GM19372 (cell line): ENCODE results near the gene SLIT3.

Experiments used
- ATAC-seq: cut with Tn5 transposase; IDR thresholded peaks from one replicate; pipeline ENCODE4 v1.9.1; 2021; ENCODE audit warnings: mild to moderate bottlenecking, low read depth, moderate library complexity; ENCODE audit not compliant: unreplicated experiment

SLIT3 gene

GRCh38 chr5:169272111-169272510 lies 28.8 kb downstream of the SLIT3 start:
- no peak for ATAC-seq

DNA sequence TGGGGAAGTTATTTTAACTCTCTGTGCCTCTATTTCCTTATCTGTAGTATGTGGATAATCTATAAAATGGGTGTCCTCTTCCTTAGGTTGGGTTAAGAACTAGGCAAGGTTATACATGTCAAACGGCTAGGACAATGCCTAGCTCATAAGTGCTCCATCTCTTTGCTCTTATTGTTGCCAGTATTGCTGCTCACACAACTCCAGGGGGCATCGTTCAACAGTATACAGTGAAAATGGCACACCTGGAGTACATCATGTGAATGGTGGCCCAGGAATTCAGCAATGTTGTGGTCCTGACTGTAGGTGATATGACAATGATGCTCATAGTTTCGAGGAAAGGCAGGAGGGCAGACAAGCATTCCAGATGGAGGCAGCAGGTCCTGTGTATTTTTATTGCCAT lies 30.1 kb downstream of the SLIT3 start:
- no peak for ATAC-seq

- ATAC-seq: no peak
Observed at GRCh38 chr5:169268019-169268418, 32.9 kb downstream of the SLIT3 start.

DNA sequence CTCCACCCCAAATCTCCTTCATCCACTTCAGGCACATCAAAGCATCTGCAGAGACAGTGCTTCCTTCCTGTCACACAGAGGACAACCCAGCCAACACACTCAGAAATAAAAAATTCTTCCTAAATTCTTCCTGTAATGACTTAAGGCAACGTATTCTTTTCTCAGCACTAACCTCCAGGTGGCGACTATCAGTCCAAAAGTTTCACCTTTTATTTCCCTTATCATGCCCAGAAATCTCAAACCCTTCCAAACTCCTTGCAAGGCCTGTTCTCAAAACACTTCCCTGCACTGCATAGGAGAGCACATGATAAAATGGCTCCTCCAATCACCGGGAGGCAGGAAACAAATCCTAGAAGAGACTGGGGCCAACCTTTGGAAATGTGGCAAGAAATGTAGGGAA lies 35.1 kb downstream of the SLIT3 start:
- no peak for ATAC-seq

GRCh38 chr5:169263591-169263990 lies 37.3 kb downstream of the SLIT3 start:
- no peak for ATAC-seq

DNA sequence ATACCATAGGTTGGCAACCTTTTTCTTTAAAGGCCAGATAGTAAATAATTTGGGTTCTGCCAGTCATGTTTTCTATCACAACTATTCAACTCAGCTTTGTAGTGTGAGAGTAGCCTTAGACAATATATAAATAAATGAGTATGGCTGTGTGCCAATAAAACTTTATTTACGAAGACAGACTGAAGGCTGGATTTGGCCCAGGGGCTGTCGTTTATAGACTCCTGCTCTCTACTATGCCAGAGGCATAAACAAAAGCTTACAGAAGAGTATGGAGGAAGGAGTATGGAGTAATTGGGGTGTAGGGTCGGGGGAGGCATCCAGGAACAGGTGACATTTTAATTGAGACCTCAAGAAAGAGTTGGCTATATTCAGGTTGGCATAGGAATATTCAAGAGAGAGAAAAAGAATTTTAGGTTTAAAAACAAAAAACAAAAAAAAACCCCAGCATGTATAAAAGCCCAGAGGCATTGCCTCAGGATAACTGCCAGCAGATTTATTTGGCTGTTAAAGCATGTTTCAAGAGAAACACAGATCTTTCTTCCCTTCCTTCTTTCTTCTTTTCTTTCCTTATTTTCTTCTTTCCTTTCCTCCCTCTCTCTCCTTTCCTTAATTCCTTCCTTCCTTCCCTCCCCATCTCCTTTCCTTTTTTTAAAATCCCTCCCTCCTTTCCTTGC lies 39.9 kb downstream of the SLIT3 start:
- ATAC-seq: no peak

DNA sequence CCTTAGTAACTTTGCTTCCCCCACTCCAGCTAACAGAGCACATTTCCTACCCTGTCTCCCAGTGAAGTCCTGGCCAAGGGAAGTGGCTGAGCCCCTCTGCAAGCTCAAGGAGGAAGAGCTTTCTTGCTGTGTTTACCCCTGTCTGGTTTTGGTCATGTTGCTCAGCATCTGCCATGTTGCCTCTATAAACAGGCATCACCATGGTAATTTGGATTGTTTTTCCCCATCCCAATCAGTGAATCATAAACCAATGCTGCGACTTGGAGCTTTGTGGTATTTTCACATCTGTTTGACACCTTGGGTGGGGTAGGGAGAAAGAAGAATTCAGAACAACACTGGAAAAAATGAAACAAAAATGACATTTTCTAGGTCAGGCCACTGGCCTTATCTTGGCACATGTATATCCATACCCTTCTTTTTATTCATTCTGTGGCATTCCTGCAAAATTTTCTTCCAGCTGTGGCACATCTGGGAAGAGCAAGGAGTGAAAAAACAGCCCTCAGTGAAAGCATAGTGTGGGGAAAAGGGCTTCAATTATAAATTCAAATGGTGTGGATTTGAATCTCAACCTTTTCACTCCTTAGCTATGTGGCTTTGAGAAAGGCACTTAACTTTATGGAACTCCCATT lies 42.5 kb downstream of the SLIT3 start:
- no peak for ATAC-seq

- no peak for ATAC-seq
Observed at GRCh38 chr5:169256191-169256590, 44.7 kb downstream of the SLIT3 start.

DNA sequence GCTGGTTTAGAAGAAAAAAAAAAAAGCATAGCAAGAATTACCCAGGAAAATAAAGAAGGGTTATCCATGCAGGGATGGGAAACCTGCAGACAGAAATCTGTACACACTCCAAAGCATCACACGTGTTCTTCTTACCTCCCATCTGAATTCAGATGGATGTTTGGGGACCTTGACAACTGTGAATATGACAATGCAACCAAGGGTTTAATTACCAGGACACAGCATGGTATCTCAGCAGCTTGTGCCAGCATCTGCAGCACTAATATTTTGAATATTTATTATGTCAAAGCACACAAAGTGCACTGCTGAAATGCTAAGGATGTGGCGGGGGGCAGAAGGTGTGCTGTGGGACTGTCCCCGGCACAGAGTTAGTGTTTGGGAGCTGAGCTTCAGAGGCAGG lies 47.9 kb downstream of the SLIT3 start:
- no peak for ATAC-seq

- no peak for ATAC-seq
Observed at GRCh38 chr5:169251333-169252084, 49.4 kb downstream of the SLIT3 start.

- no peak for ATAC-seq
Observed at GRCh38 chr5:169250887-169251286, 50.1 kb downstream of the SLIT3 start.

- ATAC-seq: no peak
Observed at GRCh38 chr5:169248996-169249395, 51.9 kb downstream of the SLIT3 start.

- no peak for ATAC-seq
Observed at GRCh38 chr5:169248550-169248949, 52.4 kb downstream of the SLIT3 start.

DNA sequence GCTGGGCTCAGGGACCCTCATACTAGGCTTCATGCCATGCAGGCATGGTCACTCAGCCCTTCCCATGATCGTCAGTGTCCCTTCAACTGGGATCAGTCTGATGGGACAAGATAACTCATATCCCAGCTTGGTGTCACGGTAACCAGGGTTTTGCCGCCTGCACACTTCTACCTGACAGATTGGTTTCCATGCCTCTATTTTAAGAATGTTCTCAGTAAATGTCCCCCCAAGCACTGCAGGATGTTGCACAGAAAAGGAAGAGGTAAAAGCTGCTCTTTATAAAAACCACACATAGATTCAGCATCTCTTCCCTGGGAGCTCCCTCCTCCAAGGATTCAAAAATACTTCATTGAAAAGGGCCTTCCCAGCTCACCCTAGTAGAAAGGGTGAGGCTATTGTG lies 56.1 kb downstream of the SLIT3 start:
- no peak for ATAC-seq

GRCh38 chr5:169243651-169244422 lies 57.1 kb downstream of the SLIT3 start:
- ATAC-seq: no peak

GRCh38 chr5:169242849-169243186 lies 58.1 kb downstream of the SLIT3 start:
- ATAC-seq: no peak

- ATAC-seq: no peak
Observed at GRCh38 chr5:169242175-169242848, 58.6 kb downstream of the SLIT3 start.

GRCh38 chr5:169229342-169229892 lies 71.5 kb downstream of the SLIT3 start:
- no peak for ATAC-seq

DNA sequence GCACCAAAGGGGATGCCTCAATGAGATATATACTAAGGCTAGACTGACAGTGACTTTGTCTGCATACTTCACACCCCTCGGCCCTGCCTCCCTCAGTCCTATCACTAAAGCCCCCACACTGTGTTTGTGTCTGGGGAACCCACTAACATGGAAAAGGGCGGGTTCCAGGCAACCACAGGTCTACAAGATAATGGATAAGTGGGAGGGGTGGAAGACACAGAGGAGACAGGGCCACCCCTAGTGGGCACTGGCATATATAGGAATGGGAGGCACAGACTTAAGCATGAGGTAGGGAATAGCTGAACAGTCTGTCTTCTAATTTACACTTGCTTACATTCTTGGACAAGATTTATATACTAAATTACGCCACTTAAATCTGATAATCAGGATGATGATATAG lies 74.0 kb downstream of the SLIT3 start:
- no peak for ATAC-seq

DNA sequence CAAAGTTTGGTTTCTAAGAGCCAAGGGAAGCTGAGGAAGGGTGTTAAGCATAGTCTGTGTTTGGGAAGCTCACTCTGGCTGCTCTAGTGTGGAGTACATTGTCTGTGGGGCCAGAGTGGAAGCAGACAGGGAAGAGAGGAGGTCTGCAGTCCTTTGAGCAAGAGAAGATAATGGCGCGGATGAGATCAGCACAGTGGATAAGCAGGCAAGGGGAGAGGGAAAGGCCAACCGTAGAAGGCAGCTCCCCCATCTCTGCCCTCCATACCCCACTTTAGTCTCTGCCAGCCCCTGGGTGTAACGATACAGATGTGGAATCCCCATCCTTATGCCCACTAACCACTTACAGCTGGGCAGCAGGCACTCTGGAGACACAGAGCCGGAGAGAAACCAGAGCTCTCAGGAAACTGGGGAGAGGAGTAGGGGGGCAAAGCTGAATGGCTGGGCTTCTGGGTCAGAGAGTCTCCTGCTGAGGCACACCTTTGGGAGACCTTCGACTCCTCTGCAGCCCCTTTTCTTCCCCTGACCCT lies 75.0 kb downstream of the SLIT3 start:
- no peak for ATAC-seq
